Endothelial cell of umbilical vein (primary cell): ENCODE measurements around the gene RSPH6A.
A peak's percentile ranks its signal among the peaks of the same experiment; 100 is the strongest.

Experiments
- CTCF ChIP-seq, 2 donors: IDR thresholded peaks; 1 replicate in 1 of 2; 2 replicates in 1 of 2; pipeline ENCODE4 v1.5.1; 2011; ENCODE audit warnings: low read length in 2 of 2, mild to moderate bottlenecking in 2 of 2, moderate library complexity in 2 of 2, control low read depth in 1 of 2, inconsistent platforms in 1 of 2, low read depth in 1 of 2; ENCODE audit not compliant: insufficient read depth in 1 of 2; ENCODE audit errors: extremely low read depth in 1 of 2
- JUN ChIP-seq: IDR thresholded peaks from 2 replicates; pipeline ENCODE4 v1.6.1; 2011; ENCODE audit warnings: borderline replicate concordance, low read depth; ENCODE audit not compliant: insufficient read length, insufficient read depth
- MAX ChIP-seq: IDR thresholded peaks from 2 replicates; pipeline ENCODE4 v1.6.1; 2011; ENCODE audit not compliant: insufficient read depth, insufficient read length
- POLR2A ChIP-seq: IDR thresholded peaks from 2 replicates; pipeline ENCODE4 v1.6.1; 2012; ENCODE audit warnings: low read depth, mild to moderate bottlenecking, control low read depth, low read length
- POLR2AphosphoS5 ChIP-seq: IDR thresholded peaks from 2 replicates; pipeline ENCODE4 v1.6.1; 2012; ENCODE audit warnings: low read depth, mild to moderate bottlenecking, control low read depth, low read length, moderate library complexity; ENCODE audit not compliant: insufficient read depth

- peak; percentile 98 to 100 for TF ChIP-seq CTCF (IDR thresholded peaks at IDR 0.05; ENCODE audit: extremely low read depth in 1 of 2, insufficient read depth in 1 of 2, low read depth in 1 of 2, low read length in 2 of 2)
- TF ChIP-seq JUN: no peak
- peak; percentile 28 for TF ChIP-seq POLR2A
- peak; percentile 73 for TF ChIP-seq MAX
- no peak for TF ChIP-seq POLR2AphosphoS5
These were observed 2.1 kb upstream of the RSPH6A start for GRCh38 chr19:45817010-45817724.
